MM.1S (cell line): ENCODE measurements around the gene RARRES2.

Experiments used
- EZH2 ChIP-seq: fragments of 300-600 bp; sonication (generic); optimal IDR thresholded peaks from 2 replicates; pipeline ENCODE3; 2017; ENCODE audit warnings: low read depth, mild to moderate bottlenecking, antibody characterized with exemption, low read length, mixed read lengths
- EZH2phosphoT487 ChIP-seq: fragments of 300-600 bp; sonication (generic); IDR thresholded peaks from 2 replicates; pipeline ENCODE4 v1.6.1; 2018; ENCODE audit warnings: antibody characterized with exemption, low read length
- TF ChIP-seq, protein P1 (sequence below): fragments of 300-600 bp; sonication (generic); IDR thresholded peaks from 2 replicates; pipeline ENCODE4 v1.5.1; 2016; ENCODE audit warnings: antibody characterized with exemption, low read length, mixed read lengths

DNA sequence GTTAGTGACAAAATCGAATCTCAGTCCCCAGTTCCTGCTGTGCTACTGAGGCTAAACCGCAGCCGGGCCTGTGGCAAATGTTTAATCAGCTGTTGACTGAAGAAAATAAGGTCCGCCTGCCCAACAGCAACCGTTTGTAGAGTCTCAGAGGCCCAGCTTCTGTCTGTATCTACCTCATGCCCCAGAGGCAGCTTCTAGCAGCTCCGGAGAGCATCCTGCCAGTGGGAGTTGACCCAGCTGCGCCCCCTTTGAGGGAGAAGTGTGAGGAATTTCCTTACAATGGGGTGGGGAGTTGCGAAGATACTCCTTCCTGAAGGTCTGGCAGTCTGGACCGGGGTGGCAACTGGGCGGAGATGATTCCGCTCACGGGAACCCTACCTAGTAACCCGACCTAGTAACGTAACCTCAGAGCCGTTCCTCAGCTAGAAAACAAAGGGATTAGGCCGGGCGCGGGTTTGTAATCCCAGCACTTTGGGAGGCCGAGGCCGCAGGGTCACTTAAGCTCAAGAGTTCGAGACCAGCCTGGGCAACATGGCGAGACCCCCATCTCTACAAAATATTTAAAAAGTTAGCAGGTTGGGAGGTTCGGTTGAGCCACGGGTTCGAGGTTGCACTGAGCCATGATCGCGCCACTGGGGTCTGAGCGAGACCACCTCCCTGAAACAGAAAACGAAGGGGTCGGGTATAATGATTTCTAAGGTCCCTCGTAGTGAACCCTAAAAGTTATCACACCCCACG, 36.9 kb upstream of the RARRES2 start:
- TF ChIP-seq, protein P1, sequence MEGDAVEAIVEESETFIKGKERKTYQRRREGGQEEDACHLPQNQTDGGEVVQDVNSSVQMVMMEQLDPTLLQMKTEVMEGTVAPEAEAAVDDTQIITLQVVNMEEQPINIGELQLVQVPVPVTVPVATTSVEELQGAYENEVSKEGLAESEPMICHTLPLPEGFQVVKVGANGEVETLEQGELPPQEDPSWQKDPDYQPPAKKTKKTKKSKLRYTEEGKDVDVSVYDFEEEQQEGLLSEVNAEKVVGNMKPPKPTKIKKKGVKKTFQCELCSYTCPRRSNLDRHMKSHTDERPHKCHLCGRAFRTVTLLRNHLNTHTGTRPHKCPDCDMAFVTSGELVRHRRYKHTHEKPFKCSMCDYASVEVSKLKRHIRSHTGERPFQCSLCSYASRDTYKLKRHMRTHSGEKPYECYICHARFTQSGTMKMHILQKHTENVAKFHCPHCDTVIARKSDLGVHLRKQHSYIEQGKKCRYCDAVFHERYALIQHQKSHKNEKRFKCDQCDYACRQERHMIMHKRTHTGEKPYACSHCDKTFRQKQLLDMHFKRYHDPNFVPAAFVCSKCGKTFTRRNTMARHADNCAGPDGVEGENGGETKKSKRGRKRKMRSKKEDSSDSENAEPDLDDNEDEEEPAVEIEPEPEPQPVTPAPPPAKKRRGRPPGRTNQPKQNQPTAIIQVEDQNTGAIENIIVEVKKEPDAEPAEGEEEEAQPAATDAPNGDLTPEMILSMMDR, result peak; percentile 35
- TF ChIP-seq EZH2 (no peak), EZH2phosphoT487 (no peak)
